SKM-1 (cell line): Measurements from ENCODE around the gene MRPL39.
A peak's percentile ranks its signal among the peaks of the same experiment; 100 is the strongest.
"Not testable (repeated sequence)": the region's sequence is repeated elsewhere in the genome, so short reads cannot be mapped to it uniquely, and the experiment has no call there.

ENCODE experiments used
- DNase-seq: peaks from one replicate; lab custom pipeline; 2025; ENCODE audit not compliant: unreplicated experiment; lab: John Stamatoyannopoulos, UW

MRPL39 gene

DNA sequence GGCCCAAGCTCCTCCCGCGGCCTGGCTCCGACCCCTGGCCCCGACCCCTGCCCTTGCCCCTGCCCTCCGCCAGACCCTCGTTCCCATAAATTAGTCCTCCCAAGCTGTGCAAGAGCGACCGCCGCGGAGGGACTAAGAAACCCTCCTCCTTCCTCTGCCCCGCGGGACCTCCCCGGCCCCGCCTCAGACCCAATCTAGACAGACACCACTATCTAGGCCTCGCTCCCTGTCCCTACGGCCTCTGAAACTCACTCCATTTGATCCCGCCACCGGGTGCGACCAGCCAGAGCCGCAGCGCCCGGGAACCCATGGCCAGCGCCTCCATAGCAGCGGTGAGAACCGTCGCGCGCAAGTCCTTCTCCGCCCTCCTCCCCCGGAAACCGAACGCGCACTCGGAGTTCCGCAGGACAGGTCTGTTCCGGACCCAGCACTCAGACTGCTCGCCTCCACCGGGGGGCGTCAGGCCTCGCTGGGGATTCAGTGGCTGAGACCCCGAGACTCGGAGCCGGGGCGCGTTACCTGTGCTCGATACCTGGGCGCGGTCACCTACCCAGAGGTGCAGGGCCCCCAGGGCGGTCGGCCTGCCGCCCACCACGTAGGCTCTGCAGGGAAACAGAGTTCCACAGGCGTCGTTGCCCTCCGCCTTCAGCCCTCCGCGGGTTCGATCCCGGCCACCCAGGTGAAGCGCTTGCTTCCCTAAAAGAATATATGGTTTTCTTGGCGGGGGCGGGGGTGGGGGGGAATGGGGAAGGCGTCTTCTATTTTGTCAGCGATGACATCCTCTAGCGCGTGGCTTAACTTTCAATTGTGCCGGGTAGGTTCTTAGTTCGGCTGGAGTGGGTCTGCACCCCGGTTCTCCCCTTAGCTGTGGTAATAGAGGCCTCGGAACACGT lies at the start of gene MRPL39:
Gene MRPL39 (minus strand): TSS at position 331 of the 893 bp plus-strand sequence. CDS start 6 bp downstream, at position 325.
- DNase-seq, result peak; percentile 70

GRCh38 chr21:25656412-25656811 lies 49.1 kb upstream of the MRPL39 start:
- no peak for DNase-seq

DNA sequence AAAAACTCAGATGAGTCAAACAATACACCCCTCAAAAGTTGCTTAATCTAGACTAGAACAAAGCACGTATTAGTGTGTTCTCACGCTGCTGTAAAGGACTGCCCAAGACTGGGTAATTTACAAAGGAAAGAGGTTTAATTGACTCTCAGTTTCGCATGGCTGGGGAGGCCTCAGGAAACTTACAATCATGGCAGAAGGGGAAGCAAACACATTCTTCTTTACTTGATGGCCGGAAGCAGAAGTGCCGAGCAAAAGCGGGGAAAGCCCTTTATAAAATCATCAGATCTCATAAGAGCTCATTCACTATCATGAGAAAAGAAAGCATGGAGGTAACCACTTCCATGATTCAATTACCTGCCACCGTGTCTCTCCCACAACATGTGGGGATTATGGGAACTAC lies 41.9 kb upstream of the MRPL39 start:
- no peak for DNase-seq

DNA sequence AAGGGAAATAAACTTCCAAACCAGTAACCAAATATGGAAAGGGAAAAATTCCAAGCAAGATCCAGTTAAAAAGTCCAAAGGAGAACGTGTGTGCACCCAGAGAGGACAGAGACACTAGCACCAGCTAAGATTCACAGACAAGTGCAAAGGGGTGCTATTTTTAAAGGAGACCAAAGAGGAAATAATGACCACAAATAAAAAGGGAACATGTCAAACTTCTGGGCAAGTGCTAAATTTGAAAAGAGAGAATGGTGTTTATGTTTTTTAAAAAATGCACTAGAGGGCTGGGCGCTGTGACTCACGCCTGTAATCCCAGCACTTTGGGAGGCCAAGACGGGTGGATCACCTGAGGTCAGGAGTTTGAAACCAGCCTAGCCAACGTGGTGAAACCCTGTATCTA lies 40.4 kb upstream of the MRPL39 start:
- peak; percentile 42 for DNase-seq

DNA sequence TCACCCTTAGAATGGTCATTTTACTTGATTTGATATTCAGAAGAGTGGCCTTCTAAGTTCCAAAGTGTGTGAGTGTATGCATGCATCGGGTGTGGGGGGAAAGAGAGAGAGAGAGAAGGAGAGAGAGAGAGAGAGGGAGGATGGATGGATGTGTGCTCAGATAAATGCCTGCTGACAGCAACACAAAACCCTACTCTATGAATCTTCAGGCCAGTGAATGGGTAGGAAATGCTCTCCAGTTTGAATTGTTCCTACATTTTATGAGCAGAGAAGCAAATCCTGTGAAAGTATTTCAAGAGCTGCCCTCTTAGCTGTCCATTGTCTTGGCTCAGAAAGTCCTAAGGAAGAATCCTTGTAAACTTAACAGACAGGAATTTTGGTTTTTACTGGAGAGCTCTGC lies 39.2 kb upstream of the MRPL39 start:
- no peak for DNase-seq

DNA sequence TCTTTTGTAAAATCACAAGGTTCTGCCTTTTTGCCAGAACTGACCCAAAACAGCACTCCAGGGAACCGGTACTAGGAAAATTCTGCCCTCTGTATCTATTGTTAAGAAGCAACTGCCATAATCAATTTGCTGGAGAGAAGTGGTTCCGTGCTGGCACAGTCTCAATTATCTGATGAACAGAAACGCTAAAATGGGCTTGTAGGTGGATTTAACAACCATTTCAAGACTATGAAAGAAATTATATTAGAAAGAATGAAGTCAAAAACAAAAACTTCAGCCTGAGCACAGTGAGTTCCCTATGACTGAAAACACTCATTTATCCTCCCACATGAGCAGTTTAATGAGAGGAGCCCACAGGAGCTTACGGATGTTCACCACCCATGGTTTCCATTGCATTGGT lies 36.2 kb upstream of the MRPL39 start:
- DNase-seq, result no peak

DNA sequence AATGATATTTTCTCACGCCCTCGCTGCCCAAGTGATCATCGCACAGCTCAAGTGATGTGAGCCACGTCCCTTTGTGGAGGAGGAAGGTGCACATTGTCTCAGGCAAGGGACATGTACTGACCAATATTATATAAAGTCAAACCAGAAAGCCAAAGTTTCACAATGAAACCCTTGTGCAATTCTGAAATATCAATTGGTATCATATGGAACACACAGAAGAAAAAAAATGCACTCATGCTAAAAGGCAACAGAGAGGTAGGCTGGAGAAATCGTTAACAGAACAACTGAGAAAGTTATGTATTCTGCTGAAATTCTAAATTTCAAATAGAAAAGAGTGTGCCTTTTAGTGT lies 33.6 kb upstream of the MRPL39 start:
- no peak for DNase-seq

DNA sequence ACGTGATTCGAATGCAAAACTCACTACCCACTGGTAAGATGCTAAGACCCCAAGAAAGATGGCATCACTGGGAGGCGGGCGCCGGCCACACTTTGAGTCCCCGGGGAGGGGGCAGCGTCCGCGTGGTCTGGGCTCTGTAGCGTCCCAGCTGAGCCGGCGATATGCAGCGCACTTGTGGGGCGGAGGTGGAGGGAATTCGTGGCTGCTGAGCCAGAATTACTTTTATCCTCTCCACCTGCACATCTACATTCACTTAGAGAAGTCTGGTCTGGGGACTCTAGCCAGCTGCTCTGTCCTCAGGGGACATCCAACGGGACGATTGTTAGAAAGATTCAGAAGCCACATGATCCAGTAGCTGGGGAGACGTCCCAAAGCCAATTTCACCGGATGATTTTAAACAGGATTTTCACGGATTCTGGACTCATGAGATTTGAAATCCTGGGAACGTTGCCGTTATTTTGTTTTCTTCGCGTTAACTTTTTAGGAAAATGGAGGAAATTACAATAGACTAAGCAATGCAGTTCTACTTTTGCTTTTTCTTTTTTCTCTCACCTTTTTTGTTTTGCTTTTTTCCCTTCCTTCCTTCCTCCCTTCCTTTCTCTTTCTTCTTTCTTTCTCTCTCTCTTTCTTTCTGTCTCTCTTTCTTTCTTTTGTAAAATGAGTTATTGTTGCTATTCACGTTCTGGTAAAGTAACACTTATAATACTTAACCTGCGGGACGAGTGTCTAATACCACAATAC lies 33.1 kb upstream of the MRPL39 start:
- DNase-seq, result no peak

- no peak for DNase-seq
Measured at GRCh38 chr21:25639551-25640201, 32.4 kb upstream of the MRPL39 start.

DNA sequence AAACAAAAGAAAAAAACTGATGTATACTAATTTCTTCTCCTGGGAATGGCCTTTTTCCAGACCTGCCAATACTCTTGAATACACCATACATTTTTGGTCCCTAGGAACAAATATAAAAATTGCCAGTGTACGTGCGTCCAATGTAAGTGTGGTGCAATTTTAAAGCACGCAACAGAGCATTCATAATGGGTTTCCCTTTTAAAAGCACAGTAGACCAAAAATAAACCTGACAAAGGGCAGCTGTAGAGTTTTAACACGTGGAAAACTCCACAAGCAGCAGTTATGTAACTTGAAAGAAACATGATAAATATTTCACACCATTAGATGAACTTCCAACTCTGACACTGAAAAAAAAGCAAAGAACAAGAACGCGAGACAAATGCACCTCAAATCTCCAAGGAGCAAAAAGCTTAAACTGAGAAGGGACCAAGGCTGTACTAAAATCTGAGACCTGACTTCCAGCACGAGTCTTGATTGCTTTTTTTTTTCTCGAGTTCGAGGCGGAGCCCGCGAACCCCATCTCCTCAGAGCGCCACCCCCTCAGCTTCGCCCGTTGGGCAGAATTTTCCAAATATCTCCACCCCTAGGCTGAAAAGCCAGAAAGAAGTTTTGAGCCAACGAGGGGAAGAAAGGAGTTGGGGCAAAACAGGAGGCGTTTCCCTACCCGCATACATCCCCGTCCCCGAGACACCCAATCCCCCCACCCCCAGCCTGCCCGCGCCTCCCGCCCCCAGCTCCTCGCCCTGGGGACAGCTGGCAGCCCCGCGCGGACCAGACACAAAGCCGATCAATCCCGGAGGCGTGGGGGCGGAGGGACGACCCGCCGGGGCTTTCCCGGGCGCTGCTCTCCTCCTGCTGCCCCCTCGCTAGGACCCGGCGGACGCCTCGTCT lies 31.6 kb upstream of the MRPL39 start, which contains the start of gene JAM2:
Gene JAM2 (plus strand): TSS at position 599 of the 891 bp plus-strand sequence. CDS start 564 bp downstream, outside the sequence.
- no peak for DNase-seq

GRCh38 chr21:25637851-25638659 lies 30.8 kb upstream of the MRPL39 start:
- no peak for DNase-seq

GRCh38 chr21:25636727-25637126 lies 29.4 kb upstream of the MRPL39 start:
- DNase-seq, result no peak

- DNase-seq, result no peak
Measured at GRCh38 chr21:25635310-25635709, 28.0 kb upstream of the MRPL39 start.

DNA sequence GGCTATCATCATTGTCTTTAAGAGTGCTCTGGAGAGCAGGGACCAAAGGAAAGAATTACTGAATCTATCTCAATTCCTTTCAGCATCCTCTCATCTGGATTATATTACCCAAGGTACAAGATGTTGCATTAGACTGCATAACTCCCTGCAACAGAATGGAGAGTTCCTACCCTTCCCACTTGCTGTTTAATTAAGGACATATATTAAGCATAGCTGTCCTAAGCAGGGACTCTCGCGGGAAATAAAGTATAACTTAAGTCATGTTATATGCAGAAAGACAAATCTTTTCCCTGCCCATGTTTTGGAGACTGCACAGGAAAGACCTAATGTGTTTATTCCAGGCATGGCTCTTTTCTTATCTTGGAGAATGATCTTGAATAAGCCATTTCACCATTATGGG lies 25.0 kb upstream of the MRPL39 start:
- no peak for DNase-seq

DNA sequence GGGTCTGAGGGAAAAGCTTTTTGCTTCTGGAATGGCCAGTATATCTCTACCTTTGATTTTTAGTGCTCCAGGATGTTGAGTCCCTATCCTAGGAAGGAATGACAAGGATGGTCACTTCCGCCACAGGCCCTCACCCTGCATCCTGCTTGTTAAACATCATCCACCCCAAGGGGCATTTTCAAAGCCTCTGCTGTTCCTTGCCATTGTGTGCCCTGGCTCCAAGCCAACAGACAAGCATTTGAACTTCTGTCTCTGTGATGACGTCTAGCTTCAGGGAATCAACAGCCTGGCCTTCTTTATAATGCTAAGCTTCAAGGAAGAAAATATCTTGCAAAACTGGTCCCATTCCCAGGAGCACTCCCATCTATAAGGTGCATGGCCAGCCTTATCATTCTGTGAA lies 19.5 kb upstream of the MRPL39 start:
- no peak for DNase-seq

DNA sequence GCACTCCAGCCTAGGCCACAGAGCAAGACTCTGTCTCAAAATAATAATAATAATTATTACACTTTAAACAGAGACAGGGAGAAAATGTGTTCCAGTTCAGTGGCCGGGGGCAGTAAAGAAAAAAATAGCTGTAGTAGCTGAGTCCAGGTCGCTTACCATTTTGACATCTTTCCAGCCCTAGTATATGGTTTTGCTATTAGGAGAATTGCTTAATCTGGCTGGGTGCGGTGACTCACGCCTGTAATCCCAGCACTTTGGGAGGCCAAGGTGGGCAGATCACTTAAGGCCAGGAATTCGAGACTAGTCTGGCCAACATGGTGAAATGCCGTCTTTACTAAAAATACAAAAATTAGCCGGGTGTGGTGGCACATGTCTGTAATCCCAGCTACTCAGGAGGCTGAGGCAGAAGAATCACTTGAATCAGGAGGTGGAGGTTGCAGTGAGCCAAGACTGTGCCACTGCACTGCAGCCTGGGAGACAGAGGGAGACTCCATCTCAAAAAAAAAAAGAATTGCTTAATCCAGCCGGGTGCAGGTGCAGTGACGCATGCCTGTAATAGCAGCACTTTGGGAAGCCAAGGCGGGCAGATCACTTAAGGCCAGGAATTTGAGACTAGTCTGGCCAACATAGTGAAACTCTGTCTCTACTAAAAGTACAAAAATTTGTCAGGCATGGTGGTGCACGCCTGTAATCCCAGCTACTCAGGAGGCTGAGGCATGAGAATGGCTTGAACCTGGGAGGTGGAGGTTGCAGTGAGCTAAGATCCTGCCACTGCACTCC lies 18.7 kb upstream of the MRPL39 start:
- not testable (repeated sequence) for DNase-seq

GRCh38 chr21:25625036-25625435 lies 17.8 kb upstream of the MRPL39 start:
- DNase-seq, result no peak

DNA sequence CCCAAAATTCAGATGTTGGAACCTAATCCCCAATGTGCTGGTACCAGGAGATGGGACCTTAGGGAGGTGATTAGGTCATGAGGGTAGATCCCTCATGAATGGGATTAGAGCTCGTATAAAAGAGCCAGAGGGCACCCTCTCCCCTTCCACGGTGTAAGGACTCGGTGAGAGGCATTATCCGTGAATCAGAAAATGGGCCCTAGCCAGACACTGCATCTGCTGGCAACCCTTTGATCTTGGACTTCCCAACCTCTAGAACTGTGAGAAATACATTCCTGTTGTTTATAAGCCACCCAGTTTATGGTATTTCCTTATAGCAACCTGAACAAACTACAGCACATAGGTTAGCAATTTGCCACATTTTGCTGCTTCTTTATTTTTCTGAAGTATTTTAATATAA lies 17.2 kb upstream of the MRPL39 start:
- no peak for DNase-seq

DNA sequence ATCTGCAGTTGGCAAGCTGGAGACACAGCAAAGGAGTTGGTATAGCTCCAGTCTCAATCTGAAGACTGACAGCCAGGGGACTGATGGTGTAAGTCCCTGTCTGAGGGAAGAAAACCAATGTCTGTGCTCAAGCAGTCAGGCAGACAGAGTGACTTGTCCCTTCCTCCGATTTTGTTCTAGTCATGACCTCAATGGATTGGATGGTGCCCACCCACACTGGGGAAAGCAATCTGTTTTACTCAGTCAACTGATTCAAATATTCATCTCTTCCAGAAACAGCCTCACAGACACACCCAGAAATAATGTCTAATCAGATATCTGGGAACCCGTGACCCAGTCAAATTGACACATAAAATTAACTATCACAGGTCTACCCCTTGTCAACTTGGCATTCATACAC lies 11.9 kb upstream of the MRPL39 start:
- DNase-seq, result no peak
